NB4 (cell line): ENCODE measurements around the gene FHIT.

ENCODE experiments used
- CTCF ChIP-seq: IDR thresholded peaks from one replicate; pipeline ENCODE4 v1.5.1; 2012; ENCODE audit warnings: low read depth, low read length
- MAX ChIP-seq: IDR thresholded peaks from 2 replicates; pipeline ENCODE4 v1.6.1; 2011; ENCODE audit warnings: low read depth, low read length
- MYC ChIP-seq: IDR thresholded peaks from 2 replicates; pipeline ENCODE4 v1.6.1; 2011; ENCODE audit warnings: low read depth, low read length
- POLR2A ChIP-seq: IDR thresholded peaks from 2 replicates; pipeline ENCODE4 v1.6.1; 2011; ENCODE audit warnings: mild to moderate bottlenecking; ENCODE audit not compliant: insufficient read length; ENCODE audit errors: extremely low read depth

GRCh38 chr3:60177726-60178125 is 1073.5 kb downstream of the FHIT start:
- no peak for TF ChIP-seq CTCF
- no peak for TF ChIP-seq POLR2A
- TF ChIP-seq MAX: no peak
- TF ChIP-seq MYC: no peak
